Bone marrow (tissue), 2 donors: ENCODE data around the gene NAP1L2.
"Not testable (repeated sequence)": the region's sequence is repeated elsewhere in the genome, so short reads cannot be mapped to it uniquely, and the experiment has no call there.

Experiments used
- DNase-seq, 2 donors: peaks; one replicate each; lab custom pipeline; 2025; lab: John Stamatoyannopoulos, UW

NAP1L2 gene, protein sequence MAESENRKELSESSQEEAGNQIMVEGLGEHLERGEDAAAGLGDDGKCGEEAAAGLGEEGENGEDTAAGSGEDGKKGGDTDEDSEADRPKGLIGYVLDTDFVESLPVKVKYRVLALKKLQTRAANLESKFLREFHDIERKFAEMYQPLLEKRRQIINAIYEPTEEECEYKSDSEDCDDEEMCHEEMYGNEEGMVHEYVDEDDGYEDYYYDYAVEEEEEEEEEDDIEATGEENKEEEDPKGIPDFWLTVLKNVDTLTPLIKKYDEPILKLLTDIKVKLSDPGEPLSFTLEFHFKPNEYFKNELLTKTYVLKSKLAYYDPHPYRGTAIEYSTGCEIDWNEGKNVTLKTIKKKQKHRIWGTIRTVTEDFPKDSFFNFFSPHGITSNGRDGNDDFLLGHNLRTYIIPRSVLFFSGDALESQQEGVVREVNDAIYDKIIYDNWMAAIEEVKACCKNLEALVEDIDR

DNA sequence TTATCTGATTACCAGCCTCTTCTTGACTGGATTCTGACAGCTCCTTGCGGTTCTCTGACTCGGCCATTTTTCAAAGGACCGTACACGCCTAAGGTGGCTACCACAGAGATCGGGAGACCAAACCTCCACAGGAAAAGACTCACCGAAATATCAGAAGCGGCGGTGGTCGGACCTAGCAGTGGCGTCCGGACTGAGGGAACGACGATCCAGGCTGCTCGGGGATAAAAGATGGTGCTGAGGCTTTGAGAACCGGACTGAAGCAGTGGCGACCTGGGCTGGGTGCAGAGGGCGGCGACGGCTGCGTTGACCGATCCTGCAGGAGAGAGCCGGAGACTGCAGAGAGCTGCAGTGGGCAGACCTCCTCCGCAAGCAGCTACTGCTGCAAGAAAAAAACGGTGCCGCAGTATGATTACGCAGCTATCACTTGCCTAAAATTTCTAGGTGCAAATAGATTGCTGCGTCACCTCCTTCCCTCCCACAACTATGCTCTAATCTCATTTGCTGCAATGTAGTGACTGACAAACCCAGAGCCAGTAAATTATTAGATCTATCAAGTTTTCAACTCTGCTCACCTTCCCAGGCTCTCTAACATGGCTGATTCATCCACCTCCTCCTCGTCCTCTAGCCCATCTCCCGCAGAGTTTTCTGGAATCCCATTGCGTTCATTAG is at the start of gene NAP1L2:
NAP1L2 (minus strand) TSS at position 426 of the 669 bp plus-strand sequence; CDS start at position 67, 359 bp downstream.
- DNase-seq, result no peak

DNA sequence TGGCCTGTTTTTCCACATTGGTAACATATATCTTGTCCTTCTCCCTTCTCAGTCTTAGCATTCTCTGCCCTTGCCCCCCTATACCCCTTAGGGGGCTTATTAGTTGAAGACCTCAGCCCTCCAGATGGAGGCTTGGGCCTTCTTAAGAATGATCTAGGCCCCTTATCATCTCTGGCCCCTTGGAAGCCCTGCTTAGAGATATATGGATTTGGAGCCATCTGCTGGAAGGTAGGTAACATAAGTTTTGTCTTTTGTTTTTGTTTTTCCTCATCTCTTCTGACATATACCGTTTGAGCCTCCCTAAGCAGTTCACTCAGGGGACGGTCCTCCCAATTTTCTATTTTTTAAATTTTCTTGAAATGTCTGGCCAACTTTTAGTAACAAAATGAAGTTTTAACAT is 48.3 kb upstream of the NAP1L2 start:
- DNase-seq, result no peak

DNA sequence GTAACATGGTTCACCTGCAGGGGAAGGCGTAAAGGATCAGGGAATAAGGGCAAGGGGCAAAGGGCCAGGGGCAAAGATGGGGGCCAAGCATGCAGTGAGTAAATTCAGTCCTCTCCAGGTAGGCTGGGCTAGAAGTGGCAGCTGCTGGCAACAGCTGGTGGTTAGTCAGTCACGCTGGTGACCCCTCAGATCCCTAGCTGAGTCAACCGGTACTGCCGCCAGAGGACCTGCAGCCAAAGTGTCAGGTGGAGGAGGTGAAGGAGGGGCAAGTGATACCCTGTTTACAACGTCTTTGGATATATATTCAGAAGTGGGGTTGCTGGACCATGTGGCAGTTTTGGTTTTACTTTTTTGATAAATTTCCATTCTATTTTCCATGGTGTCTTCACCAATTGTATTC is 24.6 kb upstream of the NAP1L2 start:
- DNase-seq, result no peak

DNA sequence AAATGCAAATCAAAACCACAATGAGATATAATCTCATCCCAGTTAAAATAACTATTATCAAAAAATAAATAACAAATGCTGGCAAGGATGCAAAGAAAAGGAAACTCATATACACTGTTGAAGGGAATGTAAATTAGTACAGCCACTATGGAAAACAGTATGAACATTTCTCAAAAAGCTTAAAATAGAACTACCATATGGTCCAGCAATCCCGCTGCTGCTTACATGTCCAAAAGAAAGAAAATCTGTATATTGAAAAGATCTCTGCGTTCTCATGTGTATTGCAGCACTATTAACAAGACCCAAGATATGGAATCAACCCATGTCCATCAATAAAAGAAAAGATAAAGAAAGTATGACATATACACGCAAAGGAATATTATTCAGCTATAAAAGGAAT is 3.0 kb upstream of the NAP1L2 start:
- DNase-seq, result no peak

DNA sequence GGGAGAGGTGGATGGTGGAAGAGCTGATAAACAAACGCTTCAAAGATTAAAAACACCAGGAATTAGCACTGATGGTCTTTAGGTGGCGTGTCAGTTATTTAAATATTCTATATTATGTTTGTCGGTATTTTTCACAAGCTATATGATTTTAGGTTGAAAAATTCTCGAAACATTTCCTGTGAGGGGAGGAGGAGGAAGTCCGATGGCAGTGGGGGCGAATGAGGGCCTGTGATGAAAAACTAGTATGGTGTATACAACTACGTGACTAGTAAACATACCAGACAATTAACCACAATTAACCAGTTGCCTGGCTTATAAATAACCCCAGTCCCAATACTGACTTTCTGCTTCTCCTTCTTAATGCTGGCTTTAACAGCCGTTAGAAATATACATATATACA is 595 bp upstream of the NAP1L2 start:
- no peak for DNase-seq

DNA sequence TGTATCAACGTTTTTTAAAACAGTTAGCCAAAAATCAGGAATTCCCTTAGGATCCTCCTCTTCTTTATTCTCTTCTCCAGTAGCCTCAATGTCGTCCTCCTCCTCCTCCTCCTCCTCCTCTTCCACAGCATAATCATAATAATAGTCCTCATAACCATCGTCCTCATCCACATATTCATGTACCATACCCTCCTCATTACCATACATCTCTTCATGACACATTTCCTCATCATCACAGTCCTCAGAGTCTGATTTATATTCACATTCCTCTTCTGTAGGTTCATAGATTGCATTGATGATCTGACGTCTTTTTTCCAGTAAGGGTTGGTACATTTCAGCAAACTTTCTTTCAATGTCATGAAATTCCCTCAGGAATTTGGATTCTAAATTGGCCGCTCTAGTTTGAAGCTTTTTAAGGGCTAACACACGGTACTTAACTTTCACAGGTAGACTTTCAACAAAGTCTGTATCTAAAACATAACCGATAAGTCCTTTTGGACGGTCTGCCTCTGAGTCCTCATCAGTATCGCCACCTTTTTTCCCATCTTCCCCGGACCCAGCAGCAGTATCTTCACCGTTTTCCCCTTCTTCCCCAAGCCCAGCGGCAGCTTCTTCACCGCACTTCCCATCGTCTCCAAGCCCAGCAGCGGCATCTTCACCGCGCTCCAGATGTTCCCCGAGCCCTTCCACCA is 771 bp downstream of the NAP1L2 start:
- no peak for DNase-seq

DNA sequence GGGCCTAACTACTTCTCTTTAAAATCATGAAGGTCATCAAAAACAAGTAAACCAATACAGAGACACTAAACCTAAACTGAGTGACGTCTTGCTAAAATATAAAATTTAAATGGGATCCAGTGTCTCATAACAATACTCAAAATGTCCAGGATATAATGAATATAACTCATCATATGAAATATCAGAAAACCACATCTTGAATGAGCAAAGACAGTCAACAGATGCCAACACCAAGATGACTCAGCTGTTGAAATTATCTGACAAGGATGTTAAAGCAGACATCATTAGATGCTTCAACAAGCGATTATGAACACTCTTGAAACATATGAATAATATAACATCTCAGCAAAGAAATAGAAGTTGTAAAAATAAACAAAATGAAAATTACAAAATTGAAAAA is 8.3 kb downstream of the NAP1L2 start:
- DNase-seq, result no peak

DNA sequence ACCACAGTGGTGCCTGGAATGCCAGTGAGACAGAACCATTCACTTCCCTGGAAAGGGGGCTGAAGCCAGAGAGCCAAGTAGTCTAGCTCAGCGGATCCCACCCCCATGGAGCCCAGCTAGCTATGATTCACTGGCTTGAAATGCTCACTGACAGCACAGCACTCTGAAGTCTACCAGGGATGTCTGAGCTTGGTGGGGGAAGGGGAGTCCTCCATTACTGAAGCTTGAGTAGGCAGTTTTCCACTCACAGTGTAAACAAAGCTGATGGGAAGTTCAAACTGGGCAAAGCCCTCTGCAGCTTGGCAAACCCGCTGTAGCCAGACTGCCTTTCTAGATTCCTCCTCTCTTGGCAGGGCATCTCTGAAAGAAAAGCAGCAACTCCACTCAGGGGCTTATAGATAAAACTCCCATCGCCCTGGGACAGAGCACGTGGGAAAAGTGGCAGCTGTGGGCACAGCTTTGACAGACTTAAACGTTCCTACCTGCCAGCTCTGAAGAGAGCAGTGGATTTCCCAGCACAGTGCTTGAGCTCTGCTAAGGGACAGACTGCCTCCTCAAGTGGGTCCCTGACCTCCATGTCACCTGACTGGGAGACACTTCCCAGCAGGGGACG is 32.0 kb downstream of the NAP1L2 start:
- DNase-seq, result no peak

DNA sequence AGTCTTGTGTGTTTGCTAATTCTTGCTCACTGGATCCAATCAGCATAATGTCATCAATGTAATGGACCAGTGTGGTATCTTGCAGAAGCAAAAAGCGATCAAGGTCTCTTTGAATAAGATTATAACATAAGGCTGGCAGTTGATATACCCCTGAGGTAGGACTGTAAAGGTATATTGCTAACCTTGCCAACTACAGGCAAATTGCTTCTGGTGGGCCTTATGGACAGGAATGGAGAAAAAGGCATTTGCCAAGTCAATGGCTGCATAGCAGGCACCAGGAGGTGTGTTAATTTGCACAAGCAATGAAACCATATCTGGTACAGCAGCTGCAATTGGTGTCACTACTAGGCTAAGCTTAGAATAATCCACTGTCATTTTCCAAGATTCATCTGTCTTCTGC is 45.7 kb downstream of the NAP1L2 start:
- DNase-seq, result not testable (repeated sequence)
